Hepatocyte (in vitro differentiated cells): ENCODE results near the gene DENND6B. TPM values are rescaled to one million over a fixed set of nuclear protein-coding genes. Genes with fewer than 3 reads are reported as not detected.

Source experiments
- DNase-seq: peaks from one replicate; pipeline ENCODE4 v3.0.0-alpha.2; 2016; ENCODE audit warnings: low spot score
- H2AFZ ChIP-seq: fragments of 200-600 bp; sonication (generic); 2 replicates; pipeline ENCODE4 v1.6.0; 2016; ENCODE audit warnings: antibody characterized with exemption, mild to moderate bottlenecking
- H3K27ac ChIP-seq: fragments of 200-600 bp; sonication (generic); 2 replicates; pipeline ENCODE4 v1.5.1; 2016; ENCODE audit warnings: mild to moderate bottlenecking
- H3K27me3 ChIP-seq: fragments of 200-600 bp; sonication (generic); 2 replicates; pipeline ENCODE4 v1.6.1; 2016
- H3K36me3 ChIP-seq: fragments of 200-600 bp; sonication (generic); replicated peaks from 2 replicates; pipeline ENCODE4 v1.5.1; 2016; ENCODE audit warnings: low read depth; ENCODE audit not compliant: insufficient read depth
- H3K4me1 ChIP-seq: fragments of 200-600 bp; sonication (generic); 2 replicates; pipeline ENCODE4 v1.5.1; 2016; ENCODE audit warnings: mild to moderate bottlenecking, moderate library complexity; ENCODE audit not compliant: insufficient read depth
- H3K4me2 ChIP-seq: fragments of 200-600 bp; sonication (generic); 2 replicates; pipeline ENCODE4 v1.6.0; 2016
- H3K4me3 ChIP-seq: fragments of 200-600 bp; sonication (generic); 2 replicates; pipeline ENCODE4 v1.5.1; 2016; ENCODE audit warnings: mild to moderate bottlenecking
- H3K79me2 ChIP-seq: fragments of 200-600 bp; sonication (generic); 2 replicates; pipeline ENCODE4 v1.6.0; 2017; ENCODE audit warnings: mild to moderate bottlenecking
- H3K9me2 ChIP-seq: fragments of 200-600 bp; sonication (generic); replicated peaks from 2 replicates; pipeline ENCODE4 v1.6.0; 2017; ENCODE audit warnings: mild to moderate bottlenecking; ENCODE audit not compliant: insufficient read depth
- H3K9me3 ChIP-seq: fragments of 200-600 bp; sonication (generic); 2 replicates; pipeline ENCODE4 v1.5.1; 2016; ENCODE audit warnings: low read depth, mild to moderate bottlenecking
- H4K20me1 ChIP-seq: fragments of 200-600 bp; sonication (generic); 2 replicates; pipeline ENCODE4 v1.6.0; 2016; ENCODE audit warnings: mild to moderate bottlenecking; ENCODE audit not compliant: insufficient read depth, poor library complexity, severe bottlenecking
- EZH2 ChIP-seq: fragments of 200-600 bp; sonication (generic); IDR thresholded peaks from 2 replicates; pipeline ENCODE4 v1.6.1; 2016; ENCODE audit warnings: antibody characterized with exemption, mild to moderate bottlenecking, borderline replicate concordance
- EZH2phosphoT487 ChIP-seq: fragments of 200-600 bp; sonication (generic); IDR thresholded peaks from one replicate; pipeline ENCODE4 v1.6.1; 2018; ENCODE audit warnings: antibody characterized with exemption, mild to moderate bottlenecking, low read depth, moderate library complexity; ENCODE audit not compliant: unreplicated experiment, severe bottlenecking
- WGBS: methylation state at CpG from one replicate; pipeline ENCODE4 v1.1.6; 2016; ENCODE audit warnings: low lambda C conversion rate; ENCODE audit errors: missing lambda C conversion rate; 5-methylcytosine and 5-hydroxymethylcytosine counted together
- polyA plus RNA-seq: library from polyadenylated mRNA; unstranded; fragments of >200 nt; fragmentation: Nextera tagmentation; extraction: Ambion mirVana; gene quantifications from 2 replicates; pipeline ENCODE4 v1.2.1, GENCODE V29; 2016
- total RNA-seq: library from RNA; depleted of rRNA; stranded (reverse); fragments of >200 nt; gene quantifications from 2 replicates; pipeline ENCODE4 v1.2.3, GENCODE V29; 2014
- TF ChIP-seq, protein P1 (sequence below): fragments of 200-600 bp; sonication (generic); IDR thresholded peaks from 2 replicates; pipeline ENCODE4 v1.5.1; 2016; ENCODE audit warnings: antibody characterized with exemption, mild to moderate bottlenecking; ENCODE audit not compliant: poor library complexity

The DENND6B gene
- total and polyA plus RNA-seq, 2 experiments from 2014 or later, result 3.3 to 8.7 TPM

DNA sequence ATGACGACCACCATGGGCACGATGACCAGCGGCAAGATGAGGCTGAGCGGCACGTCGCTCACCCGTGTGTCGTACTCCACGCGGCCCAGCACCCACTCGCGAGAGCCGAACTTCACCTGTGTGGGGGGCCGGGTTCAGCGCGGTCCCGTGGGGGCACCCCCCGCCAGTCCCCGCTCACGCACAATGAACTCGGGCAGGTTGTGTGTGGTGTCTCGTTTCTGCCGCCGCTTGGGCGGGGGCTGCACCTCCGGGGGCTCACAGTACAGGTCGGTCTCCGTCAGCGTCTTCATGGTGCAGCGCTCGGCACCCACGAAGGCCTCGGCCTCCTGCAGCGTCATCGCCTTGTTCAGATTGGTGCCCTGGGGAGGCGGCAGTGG is 45.4 kb downstream of the DENND6B start:
- no peak overlapping the region for H3K27ac ChIP-seq
- H3K4me3 ChIP-seq, result no peak overlapping the region
- H3K79me2 ChIP-seq, result peaks cover 5% of the 10 kb centered on the region
- H2AFZ ChIP-seq, result no peak overlapping the region
- no peak for DNase-seq
- TF ChIP-seq, protein P1, sequence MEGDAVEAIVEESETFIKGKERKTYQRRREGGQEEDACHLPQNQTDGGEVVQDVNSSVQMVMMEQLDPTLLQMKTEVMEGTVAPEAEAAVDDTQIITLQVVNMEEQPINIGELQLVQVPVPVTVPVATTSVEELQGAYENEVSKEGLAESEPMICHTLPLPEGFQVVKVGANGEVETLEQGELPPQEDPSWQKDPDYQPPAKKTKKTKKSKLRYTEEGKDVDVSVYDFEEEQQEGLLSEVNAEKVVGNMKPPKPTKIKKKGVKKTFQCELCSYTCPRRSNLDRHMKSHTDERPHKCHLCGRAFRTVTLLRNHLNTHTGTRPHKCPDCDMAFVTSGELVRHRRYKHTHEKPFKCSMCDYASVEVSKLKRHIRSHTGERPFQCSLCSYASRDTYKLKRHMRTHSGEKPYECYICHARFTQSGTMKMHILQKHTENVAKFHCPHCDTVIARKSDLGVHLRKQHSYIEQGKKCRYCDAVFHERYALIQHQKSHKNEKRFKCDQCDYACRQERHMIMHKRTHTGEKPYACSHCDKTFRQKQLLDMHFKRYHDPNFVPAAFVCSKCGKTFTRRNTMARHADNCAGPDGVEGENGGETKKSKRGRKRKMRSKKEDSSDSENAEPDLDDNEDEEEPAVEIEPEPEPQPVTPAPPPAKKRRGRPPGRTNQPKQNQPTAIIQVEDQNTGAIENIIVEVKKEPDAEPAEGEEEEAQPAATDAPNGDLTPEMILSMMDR, result no peak
- no peak for TF ChIP-seq EZH2phosphoT487
- TF ChIP-seq EZH2, result no peak
- H3K9me2 ChIP-seq, result no peaks in the 10 kb centered on the region
- no peaks in the 10 kb centered on the region for H3K36me3 ChIP-seq
- H3K4me2 ChIP-seq, result no peak overlapping the region
- 98% methylated on average over 15 of the region's 36 CpGs for WGBS
- H3K27me3 ChIP-seq, result no peaks in the 10 kb centered on the region
- peaks cover 12% of the 10 kb centered on the region for H3K4me1 ChIP-seq
- no peaks in the 10 kb centered on the region for H4K20me1 ChIP-seq
- H3K9me3 ChIP-seq, result no peaks in the 10 kb centered on the region

- H3K27ac ChIP-seq, result no peak overlapping the region
These were observed 46.0 kb downstream of the DENND6B start for GRCh38 chr22:50280708-50281383.

DNA sequence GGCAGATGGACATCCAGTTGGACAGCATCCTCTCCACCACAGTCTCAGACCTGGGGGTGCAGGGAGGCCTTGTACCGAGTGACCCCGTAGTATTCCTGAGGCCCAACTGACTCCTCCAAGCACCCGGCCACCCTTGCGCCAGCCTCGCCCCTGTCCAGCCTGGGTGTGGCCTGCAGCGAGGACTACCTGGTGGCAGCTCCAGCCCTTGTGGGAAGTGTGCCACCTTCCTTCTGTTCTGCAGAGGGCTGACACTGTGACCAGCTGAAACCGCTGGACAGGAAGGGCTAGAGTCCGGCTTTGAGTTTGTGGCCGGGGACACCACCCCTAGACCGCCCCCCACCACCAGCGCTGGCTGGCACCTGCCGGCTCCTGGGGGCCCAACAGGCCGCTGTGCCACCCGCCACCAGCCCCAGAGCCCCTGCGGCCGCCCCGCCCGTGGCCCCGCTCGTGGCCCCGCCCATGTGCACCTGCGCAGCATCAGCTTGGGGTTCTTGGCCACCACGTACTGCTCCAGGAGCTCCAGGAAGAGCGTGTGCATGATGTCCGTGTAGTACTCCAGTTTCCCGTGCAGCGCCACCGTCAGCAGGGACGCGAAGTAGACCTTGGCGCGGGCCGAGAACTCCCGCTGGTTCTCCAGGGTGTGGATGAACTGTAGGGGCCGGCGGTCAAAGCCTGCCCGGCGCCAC is 46.6 kb downstream of the DENND6B start:
- no peaks in the 10 kb centered on the region for H3K27me3 ChIP-seq
- TF ChIP-seq, protein P1, result no peak
- TF ChIP-seq EZH2 (no peak), EZH2phosphoT487 (no peak)
- H2AFZ ChIP-seq, result no peak overlapping the region
- H4K20me1 ChIP-seq, result peaks cover 1% of the 10 kb centered on the region
- no peaks in the 10 kb centered on the region for H3K9me2 ChIP-seq
- DNase-seq, result no peak
- no peak overlapping the region for H3K27ac ChIP-seq
- H3K4me1 ChIP-seq, result peaks cover 12% of the 10 kb centered on the region
- WGBS, result 98% methylated on average over 34 of the region's 38 CpGs
- H3K4me2 ChIP-seq, result no peak overlapping the region
- H3K36me3 ChIP-seq, result no peaks in the 10 kb centered on the region
- H3K4me3 ChIP-seq, result no peak overlapping the region
- H3K9me3 ChIP-seq, result no peaks in the 10 kb centered on the region
- H3K79me2 ChIP-seq, result no peaks in the 10 kb centered on the region

More at GRCh38 chr22:50280708-50281383, 46.0 kb downstream of the DENND6B start:
- TF ChIP-seq EZH2phosphoT487 (no peak), EZH2 (no peak)
- TF ChIP-seq, protein P1, result no peak
- Histone ChIP-seq H3K4me1 (peaks cover 12% of the 10 kb centered on the region), H3K4me2 (no peak overlapping the region), H3K36me3 (no peaks in the 10 kb centered on the region), H3K9me2 (no peaks in the 10 kb centered on the region), H2AFZ (no peak overlapping the region), H3K9me3 (no peaks in the 10 kb centered on the region), H3K27me3 (no peaks in the 10 kb centered on the region), H3K79me2 (peaks cover 2% of the 10 kb centered on the region), H3K4me3 (no peak overlapping the region), H4K20me1 (no peaks in the 10 kb centered on the region)
- 98% methylated on average over 14 of the region's 47 CpGs for WGBS
- no peak for DNase-seq
